GM08714 (cell line): ENCODE data around the gene EDRF1.
"Not testable (repeated sequence)": the region's sequence is repeated elsewhere in the genome, so short reads cannot be mapped to it uniquely, and the experiment has no call there.

Experiments used
- H3K4me3 ChIP-seq: fragments of 200-500 bp; sonication (Bioruptor generic); 2 replicates; pipeline ENCODE4 v1.5.1; 2014; ENCODE audit warnings: mild to moderate bottlenecking, low read length, inconsistent platforms
- ZNF274 ChIP-seq: IDR thresholded peaks from 2 replicates; pipeline ENCODE4 v1.6.1; 2012; ENCODE audit warnings: mild to moderate bottlenecking, low read depth, low read length

The EDRF1 gene

GRCh38 chr10:125719173-125720001, at the start of gene EDRF1:
TSS of gene EDRF1 (plus strand) at chr10:125719709. CDS start at chr10:125719808, 99 bp downstream.
- no peak for TF ChIP-seq ZNF274
- peak within 1 kb of the TSS; percentile 95 for H3K4me3 ChIP-seq

- no peak for TF ChIP-seq ZNF274
- no peak overlapping the region for H3K4me3 ChIP-seq
These were observed 46.6 kb upstream of the EDRF1 start for GRCh38 chr10:125672884-125673283.

GRCh38 chr10:125679436-125679835, 40.1 kb upstream of the EDRF1 start:
- TF ChIP-seq ZNF274, result no peak
- no peak overlapping the region for H3K4me3 ChIP-seq

- no peak for TF ChIP-seq ZNF274
- no peak within 1 kb of the TSS for H3K4me3 ChIP-seq
These were observed 36.4 kb upstream of the EDRF1 start, which contains the start of gene TEX36 for GRCh38 chr10:125683063-125683462. TSS of gene TEX36 (minus strand) at chr10:125683163. CDS start at chr10:125682989, 174 bp downstream.

GRCh38 chr10:125683821-125684220, 35.7 kb upstream of the EDRF1 start:
- H3K4me3 ChIP-seq, result no peak overlapping the region
- TF ChIP-seq ZNF274, result no peak

- H3K4me3 ChIP-seq, result no peak overlapping the region
- no peak for TF ChIP-seq ZNF274
These were observed 34.9 kb upstream of the EDRF1 start for GRCh38 chr10:125684581-125684980.

- no peak for TF ChIP-seq ZNF274
- H3K4me3 ChIP-seq, result no peak overlapping the region
These were observed 31.9 kb upstream of the EDRF1 start for GRCh38 chr10:125687507-125688185.

- no peak for TF ChIP-seq ZNF274
- H3K4me3 ChIP-seq, result no peak overlapping the region
These were observed 29.4 kb upstream of the EDRF1 start for GRCh38 chr10:125689955-125690569.

- TF ChIP-seq ZNF274, result no peak
- no peak overlapping the region for H3K4me3 ChIP-seq
These were observed 28.1 kb upstream of the EDRF1 start for GRCh38 chr10:125691160-125691981.

- H3K4me3 ChIP-seq, result no peak overlapping the region
- TF ChIP-seq ZNF274, result no peak
These were observed 27.3 kb upstream of the EDRF1 start for GRCh38 chr10:125692196-125692595.

- no peak overlapping the region for H3K4me3 ChIP-seq
- no peak for TF ChIP-seq ZNF274
These were observed 26.6 kb upstream of the EDRF1 start for GRCh38 chr10:125692601-125693523.

- TF ChIP-seq ZNF274, result no peak
- no peak overlapping the region for H3K4me3 ChIP-seq
These were observed 26.0 kb upstream of the EDRF1 start for GRCh38 chr10:125693524-125693847.

- no peak for TF ChIP-seq ZNF274
These were observed 24.6 kb upstream of the EDRF1 start for GRCh38 chr10:125694883-125695282.

GRCh38 chr10:125696884-125697283, 22.6 kb upstream of the EDRF1 start:
- H3K4me3 ChIP-seq, result not testable (repeated sequence)

More at GRCh38 chr10:125694883-125695282, 24.6 kb upstream of the EDRF1 start:
- no peak overlapping the region for H3K4me3 ChIP-seq
